ENCODE measurements around the gene SLC25A19.

Gene SLC25A19

DNA sequence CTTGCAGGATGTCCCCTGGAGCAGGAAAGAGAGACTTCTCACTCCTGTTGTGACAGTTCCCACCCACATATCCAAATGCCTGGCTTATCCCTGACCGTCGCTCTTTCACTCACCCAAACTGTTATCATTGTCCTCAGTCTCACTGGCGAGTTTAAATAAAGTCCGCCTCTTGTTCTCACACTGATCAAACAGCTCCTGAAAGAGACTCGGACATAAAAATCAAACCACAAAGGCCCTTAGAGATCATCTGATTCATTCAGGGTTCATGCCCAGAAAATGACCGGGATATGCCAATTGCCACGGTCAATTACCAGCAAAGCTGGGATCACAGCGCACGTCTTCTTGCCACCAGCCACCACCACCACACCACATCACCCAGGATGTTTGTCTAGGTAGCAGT lies 47.7 kb downstream of the SLC25A19 start:
- DNase-seq (ENCODE audit: low spot score), result no peak

DNA sequence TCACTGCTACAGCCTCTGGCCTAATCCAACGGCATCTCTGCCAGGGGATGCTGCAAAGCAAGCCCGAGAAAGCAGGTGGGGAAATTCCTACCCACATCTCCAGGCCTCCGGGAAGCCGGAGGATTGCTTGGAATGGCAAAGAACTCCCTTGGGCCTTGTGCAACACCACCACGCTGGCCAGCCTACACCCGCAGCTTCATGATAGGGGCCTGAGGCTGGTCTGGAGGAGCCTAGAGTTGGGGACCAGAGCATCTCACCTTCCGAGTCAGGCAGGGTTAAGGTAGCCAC lies 48.1 kb downstream of the SLC25A19 start:
- DNase-seq (ENCODE audit: low spot score), result no peak

DNA sequence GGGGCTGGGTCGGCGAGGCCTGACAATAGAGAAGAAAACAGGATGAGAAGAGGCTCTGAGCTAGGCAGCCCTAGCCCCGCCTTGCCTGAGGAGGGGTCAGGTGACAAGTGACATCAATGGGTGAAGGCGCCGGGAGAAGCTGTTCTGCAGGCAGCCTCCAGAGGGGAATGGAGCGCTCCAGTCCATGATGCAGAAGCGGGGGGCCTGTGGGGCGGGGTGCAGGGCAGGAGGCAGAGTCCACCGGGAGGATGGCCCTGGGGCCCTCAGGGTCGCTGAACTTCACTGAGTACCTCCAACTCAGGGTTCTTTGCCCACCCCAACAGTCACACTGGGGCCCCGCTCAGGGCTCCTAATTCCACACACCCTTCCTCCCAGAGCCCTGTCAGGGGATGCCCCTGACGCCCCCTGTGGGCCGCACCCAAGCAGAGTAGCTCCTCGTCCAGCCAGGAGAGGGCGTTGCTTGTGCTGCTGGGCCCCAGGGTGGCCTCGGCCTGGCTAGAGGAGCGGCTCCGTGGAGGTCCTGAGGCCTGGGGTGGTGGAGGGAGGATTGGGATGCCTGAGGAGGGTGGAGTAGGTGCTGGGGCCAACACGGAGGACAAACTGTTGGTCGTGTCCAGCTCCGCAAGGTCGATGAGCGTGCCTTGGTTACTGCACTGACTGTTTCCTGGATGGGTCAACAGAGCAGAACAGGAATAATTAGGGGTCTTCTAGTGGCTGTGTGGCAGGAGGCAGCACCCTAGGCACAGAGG lies 48.7 kb downstream of the SLC25A19 start:
- peak; percentile 30 for DNase-seq (ENCODE audit: low spot score)

GRCh38 chr17:75239778-75240393 lies 49.3 kb downstream of the SLC25A19 start:
- no peak for DNase-seq (ENCODE audit: low spot score)

DNA sequence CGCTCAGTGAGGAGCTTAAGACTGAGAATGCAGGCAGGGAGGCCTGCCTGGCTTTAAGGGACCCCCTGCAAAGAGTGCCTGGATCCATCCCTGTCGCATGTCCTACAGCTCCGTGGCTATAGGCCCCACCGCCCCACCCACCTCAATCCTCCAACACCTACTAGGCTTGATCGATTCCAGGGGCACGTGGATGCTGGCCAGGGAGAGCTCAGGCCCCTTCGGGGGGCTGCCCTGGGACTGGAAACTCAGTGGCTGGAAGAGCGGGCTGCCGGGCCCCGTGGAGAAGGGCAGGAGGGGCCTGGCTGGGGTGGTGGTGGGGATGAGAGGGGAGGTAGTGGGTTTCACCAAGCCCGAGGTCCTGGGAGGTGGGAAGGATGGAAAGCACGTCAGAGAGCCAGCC lies 50.0 kb downstream of the SLC25A19 start:
- DNase-seq (ENCODE audit: low spot score), result no peak

- peak; percentile 65 for DNase-seq (ENCODE audit: low spot score)
These were observed 50.5 kb downstream of the SLC25A19 start for GRCh38 chr17:75238684-75239191.

DNA sequence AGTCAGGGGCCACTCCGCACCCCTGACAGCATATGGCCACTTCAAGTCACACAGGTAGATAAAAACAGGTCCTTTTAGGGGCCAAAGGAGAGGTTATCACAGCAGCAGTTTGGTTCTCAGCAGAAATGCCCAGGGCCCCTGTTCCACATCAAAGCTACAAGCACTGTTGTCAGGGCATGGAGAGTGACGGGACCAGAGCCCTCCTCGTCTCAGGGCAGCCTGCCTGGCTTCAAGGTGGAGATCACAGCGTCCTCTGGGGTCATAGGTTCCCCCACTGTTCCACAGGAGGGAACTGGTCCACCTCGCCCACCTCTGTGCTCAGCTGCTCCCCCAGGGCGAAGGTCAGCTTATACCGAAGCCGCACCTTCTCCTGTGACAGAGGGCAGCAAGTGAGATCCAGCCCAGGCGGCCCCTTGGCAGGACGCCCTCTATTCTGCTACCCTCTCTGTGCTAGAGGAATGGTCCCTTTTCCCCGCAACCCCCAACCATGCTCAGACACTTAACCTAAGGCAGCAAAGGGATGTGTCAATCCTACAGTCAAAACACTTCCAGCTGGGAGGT lies 51.1 kb downstream of the SLC25A19 start:
- no peak for DNase-seq (ENCODE audit: low spot score)

DNA sequence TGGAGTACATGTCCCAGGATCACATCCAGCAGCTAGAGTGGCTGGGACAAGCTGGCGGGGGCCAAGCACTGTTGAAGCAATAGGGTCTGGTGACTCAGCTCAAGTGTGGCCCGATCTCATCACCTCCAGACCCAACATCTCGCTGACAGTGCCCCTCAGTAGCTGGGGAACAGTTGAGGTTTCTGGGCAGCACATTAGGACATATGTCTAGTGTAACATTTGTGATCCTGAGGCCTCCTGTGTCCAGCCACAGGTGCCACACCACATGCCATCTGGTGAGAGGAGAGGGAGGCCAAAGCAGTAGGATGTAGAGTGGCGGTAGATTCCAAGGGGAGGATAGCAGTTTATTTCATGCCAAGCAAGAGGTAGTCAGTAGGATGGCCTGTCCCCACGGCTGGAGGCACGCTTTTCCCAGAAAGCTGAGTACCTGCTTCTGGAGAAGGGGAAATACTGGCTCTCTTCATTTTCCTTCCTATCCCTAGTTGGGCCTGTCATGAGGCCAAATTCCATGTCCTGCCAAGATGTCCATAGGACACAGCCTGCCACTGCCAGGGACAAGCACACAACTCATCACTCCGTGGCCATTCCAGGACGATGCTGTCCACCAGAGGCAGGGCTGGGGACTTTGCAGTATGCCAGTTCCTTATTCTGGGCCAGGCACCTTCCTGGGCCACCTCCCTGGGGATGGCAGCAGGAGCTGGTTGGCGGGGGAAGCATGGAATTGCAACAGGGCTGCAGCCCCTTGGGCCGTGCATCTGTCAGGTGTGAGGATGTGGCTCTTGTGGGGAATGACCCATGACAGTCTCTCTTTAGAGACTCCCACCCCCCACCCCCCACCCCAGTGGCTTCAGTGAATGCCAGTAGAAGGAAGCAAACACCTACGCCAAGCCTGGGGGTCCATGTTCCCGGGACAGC lies 51.9 kb downstream of the SLC25A19 start:
- no peak for DNase-seq (ENCODE audit: low spot score)

- DNase-seq (ENCODE audit: low spot score), result no peak
These were observed 56.4 kb downstream of the SLC25A19 start for GRCh38 chr17:75232786-75233185.

- DNase-seq (ENCODE audit: low spot score), result no peak
These were observed 57.3 kb downstream of the SLC25A19 start for GRCh38 chr17:75231741-75232464.

- no peak for DNase-seq (ENCODE audit: low spot score)
These were observed 58.2 kb downstream of the SLC25A19 start for GRCh38 chr17:75231071-75231470.

- no peak for DNase-seq (ENCODE audit: low spot score)
These were observed 60.4 kb downstream of the SLC25A19 start for GRCh38 chr17:75228847-75229246.

GRCh38 chr17:75228305-75228704 lies 60.9 kb downstream of the SLC25A19 start:
- no peak for DNase-seq (ENCODE audit: low spot score)

- DNase-seq (ENCODE audit: low spot score), result no peak
These were observed 61.5 kb downstream of the SLC25A19 start for GRCh38 chr17:75227729-75228128.

- DNase-seq (ENCODE audit: low spot score), result no peak
These were observed 64.2 kb downstream of the SLC25A19 start for GRCh38 chr17:75225016-75225415.
